NK-92 (cell line): ENCODE results near the gene PCDHGA4.
"Not testable (repeated sequence)": the region's sequence is repeated elsewhere in the genome, so short reads cannot be mapped to it uniquely, and the experiment has no call there.

Experiments
- DNase-seq: peaks from one replicate; lab custom pipeline; 2025; ENCODE audit not compliant: unreplicated experiment; lab: John Stamatoyannopoulos, UW

Gene PCDHGA4

DNA sequence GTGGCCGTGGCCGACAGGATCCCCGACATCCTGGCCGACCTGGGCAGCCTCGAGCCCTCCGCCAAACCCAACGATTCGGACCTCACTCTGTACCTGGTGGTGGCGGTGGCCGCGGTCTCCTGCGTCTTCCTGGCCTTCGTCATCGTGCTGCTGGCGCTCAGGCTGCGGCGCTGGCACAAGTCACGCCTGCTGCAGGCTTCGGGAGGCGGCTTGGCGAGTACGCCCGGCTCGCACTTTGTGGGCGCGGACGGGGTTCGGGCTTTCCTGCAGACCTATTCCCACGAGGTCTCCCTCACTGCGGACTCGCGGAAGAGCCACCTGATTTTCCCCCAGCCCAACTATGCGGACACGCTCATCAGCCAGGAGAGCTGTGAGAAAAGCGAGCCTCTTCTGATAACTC, 8.8 kb upstream of the PCDHGA4 start:
- DNase-seq, result not testable (repeated sequence)

GRCh38 chr5:141349917-141350619, 4.8 kb upstream of the PCDHGA4 start, which contains the start of gene PCDHGB1:
PCDHGB1 (plus strand) TSS chr5:141350099; CDS start chr5:141350261, 162 bp downstream.
- DNase-seq, result no peak

DNA sequence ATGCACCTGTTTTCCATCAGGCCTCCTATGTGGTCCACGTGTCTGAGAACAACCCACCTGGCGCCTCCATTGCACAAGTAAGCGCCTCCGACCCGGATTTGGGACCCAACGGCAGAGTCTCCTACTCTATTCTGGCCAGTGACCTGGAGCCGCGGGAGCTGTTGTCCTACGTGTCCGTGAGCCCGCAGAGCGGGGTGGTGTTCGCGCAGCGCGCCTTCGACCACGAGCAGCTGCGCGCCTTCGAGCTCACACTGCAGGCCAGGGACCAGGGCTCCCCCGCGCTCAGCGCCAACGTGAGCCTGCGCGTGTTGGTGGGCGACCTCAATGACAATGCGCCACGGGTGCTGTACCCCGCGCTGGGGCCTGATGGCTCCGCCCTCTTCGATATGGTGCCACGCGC, 3.2 kb upstream of the PCDHGA4 start:
- no peak for DNase-seq

DNA sequence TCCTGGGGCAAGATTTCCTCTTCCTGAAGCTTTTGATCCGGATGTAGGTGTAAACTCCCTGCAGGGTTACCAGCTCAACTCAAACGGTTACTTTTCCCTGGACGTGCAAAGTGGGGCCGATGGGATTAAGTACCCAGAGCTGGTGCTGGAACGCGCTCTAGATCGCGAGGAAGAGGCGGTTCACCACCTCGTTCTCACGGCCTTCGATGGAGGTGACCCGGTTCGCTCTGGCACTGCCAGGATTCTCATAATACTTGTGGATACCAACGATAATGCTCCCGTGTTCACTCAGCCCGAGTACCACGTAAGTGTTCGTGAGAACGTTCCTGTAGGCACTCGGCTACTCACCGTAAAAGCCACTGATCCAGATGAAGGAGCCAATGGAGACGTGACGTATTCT, 820 bp downstream of the PCDHGA4 start:
- DNase-seq, result no peak

GRCh38 chr5:141356133-141356532, 1.3 kb downstream of the PCDHGA4 start:
- DNase-seq, result no peak

- DNase-seq, result no peak
These were observed 2.1 kb downstream of the PCDHGA4 start for GRCh38 chr5:141356950-141357349.

GRCh38 chr5:141359790-141360426, 5.1 kb downstream of the PCDHGA4 start, which contains the start of gene PCDHGB2:
PCDHGB2 (plus strand) TSS chr5:141359994; CDS start chr5:141360136, 142 bp downstream.
- DNase-seq, result no peak

DNA sequence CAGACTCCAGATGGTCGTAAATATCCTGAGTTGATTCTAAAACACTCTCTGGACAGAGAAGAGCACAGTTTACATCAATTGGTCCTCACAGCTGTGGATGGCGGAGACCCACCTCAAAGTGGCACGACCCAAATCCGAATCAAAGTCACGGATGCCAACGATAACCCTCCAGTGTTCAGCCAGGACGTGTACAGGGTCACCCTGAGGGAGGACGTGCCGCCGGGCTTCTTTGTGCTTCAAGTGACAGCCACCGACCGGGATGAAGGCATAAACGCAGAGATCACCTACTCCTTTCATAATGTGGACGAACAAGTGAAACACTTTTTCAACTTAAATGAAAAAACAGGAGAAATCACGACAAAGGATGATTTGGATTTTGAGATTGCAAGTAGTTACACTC, 5.9 kb downstream of the PCDHGA4 start:
- DNase-seq, result no peak

DNA sequence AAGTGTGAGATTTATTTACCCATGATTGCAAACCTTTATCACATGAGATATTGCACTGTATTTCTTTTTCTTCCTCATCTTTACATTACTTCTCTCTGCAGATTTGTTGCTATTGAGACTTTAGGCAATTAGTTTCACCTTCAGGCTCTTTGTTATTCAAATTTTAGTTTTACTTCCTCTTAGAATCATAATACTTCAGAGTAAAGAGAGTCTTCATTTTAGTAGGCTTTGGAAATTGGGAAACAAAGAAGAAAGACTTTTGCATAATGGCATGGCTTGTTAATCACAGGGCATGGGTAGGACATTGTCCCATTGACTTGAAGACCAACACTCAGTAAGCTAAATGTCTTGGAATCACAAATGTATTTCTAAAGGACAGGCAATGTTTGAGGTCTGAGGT, 7.9 kb downstream of the PCDHGA4 start:
- no peak for DNase-seq

GRCh38 chr5:141363952-141364660, 9.3 kb downstream of the PCDHGA4 start, which contains the start of gene PCDHGA5:
PCDHGA5 (plus strand) TSS chr5:141364162; CDS start chr5:141364331, 169 bp downstream.
- DNase-seq, result no peak

GRCh38 chr5:141366016-141366896, 11.4 kb downstream of the PCDHGA4 start:
- DNase-seq, result no peak

- DNase-seq, result no peak
These were observed 15.4 kb downstream of the PCDHGA4 start, which contains the start of gene PCDHGB3 for GRCh38 chr5:141369994-141370848. PCDHGB3 (plus strand) TSS chr5:141370242; CDS start chr5:141370395, 153 bp downstream.

DNA sequence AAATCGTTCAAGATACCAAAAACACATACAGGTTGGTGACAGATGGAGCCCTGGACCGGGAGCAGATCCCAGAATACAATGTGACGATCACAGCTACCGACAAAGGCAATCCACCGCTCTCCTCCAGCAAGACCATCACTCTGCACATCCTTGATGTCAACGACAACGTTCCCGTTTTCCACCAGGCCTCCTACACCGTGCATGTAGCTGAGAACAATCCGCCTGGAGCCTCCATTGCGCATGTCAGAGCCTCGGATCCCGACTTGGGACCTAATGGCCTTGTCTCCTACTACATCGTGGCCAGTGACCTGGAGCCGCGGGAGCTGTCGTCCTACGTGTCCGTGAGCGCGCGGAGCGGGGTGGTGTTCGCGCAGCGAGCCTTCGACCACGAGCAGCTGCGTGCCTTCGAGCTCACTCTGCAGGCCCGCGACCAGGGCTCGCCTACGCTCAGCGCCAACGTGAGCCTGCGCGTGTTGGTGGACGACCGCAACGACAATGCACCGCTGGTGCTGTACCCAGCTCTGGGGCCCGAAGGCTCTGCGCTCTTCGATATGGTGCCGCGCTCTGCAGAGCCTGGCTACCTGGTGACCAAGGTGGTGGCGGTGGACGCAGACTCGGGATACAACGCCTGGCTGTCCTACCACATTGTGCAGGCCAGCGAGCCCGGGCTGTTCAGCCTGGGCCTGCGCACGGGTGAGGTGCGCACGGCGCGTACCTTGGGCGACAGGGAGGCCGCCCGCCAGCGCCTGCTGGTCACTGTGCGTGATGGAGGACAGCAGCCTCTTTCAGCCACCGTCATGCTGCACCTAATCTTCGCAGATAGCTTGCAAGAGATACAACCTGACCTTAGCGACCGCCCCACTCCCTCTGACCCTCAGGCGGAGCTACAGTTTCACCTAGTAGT, 17.0 kb downstream of the PCDHGA4 start:
- no peak for DNase-seq

- DNase-seq, result no peak
These were observed 19.0 kb downstream of the PCDHGA4 start, which contains the start of gene PCDHGA6 for GRCh38 chr5:141373673-141374317. PCDHGA6 (plus strand) TSS chr5:141373891; CDS start chr5:141374084, 193 bp downstream.

GRCh38 chr5:141374627-141375026, 19.8 kb downstream of the PCDHGA4 start:
- no peak for DNase-seq

DNA sequence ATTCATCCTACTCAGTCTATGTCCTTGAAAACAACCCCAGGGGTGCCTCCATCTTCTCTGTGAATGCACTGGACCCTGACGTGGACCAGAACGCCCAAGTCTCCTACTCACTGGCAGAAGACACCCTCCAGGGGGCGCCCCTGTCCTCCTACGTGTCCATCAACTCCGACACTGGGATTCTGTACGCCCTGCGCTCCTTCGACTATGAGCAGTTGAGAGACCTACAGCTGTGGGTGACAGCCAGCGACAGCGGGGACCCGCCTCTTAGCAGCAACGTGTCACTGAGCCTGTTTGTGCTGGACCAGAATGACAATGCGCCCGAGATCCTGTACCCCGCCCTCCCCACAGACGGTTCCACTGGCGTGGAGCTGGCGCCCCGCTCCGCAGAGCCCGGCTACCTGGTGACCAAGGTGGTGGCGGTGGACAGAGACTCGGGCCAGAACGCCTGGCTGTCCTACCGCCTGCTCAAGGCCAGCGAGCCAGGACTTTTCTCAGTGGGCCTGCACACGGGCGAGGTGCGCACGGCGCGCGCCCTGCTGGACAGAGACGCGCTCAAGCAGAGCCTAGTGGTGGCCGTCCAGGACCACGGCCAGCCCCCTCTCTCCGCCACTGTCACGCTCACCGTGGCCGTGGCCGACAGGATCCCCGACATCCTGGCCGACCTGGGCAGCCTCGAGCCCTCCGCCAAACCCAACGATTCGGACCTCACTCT, 20.8 kb downstream of the PCDHGA4 start:
- not testable (repeated sequence) for DNase-seq

DNA sequence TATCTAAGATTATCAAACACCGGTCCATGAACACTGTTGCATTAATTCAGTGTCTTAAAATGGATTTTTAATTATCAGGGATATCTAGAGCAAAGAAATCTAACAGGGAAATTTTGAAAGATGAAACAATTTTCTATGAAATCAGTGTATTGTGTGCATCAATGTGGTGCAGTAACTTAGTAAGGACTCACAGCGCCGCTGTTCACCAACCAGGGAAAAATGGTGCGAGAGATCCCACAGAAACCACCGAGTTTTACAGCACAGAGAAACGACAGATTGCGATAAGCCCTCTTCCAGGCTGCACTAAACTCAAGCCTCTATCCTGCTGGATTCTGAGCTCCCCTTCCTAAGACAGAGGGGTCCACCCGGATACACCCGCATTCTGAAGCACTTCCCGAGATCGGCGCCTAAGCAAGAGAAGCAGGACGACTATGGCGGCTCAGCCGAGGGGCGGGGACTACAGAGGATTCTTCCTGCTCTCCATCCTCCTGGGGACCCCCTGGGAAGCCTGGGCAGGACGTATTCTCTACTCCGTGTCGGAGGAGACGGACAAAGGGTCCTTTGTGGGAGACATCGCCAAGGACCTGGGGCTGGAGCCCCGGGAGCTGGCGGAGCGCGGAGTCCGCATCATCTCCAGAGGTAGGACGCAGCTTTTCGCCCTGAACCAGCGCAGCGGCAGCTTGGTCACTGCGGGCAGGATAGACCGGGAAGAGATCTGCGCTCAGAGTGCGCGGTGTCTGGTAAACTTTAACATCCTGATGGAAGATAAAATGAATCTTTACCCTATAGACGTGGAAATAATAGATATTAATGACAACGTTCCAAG, 27.9 kb downstream of the PCDHGA4 start, which contains the start of gene PCDHGA7:
Gene PCDHGA7, plus strand, starts transcription at position 274 of the 826 bp plus-strand sequence. Its CDS starts 158 bp downstream, at position 432.
- DNase-seq, result no peak
